Esophagus mucosa (tissue), 1 donor: ENCODE results near the gene PEX11A. TPM values are rescaled to one million over a fixed set of nuclear protein-coding genes. Genes with fewer than 3 reads are reported as not detected.
"Not testable (repeated sequence)": the region's sequence is repeated elsewhere in the genome, so short reads cannot be mapped to it uniquely, and the experiment has no call there.

Source experiments
- ATAC-seq: fragments of 200-7000 bp; cut with Tn5 transposase; one replicate; pipeline ENCODE4 v1.9.1; 2020
- total RNA-seq: library from RNA; stranded (reverse); gene quantifications from one replicate; pipeline ENCODE4 v1.2.4, GENCODE V29; 2023
- donor health status: DM: yes; HTN: yes; CAD: no.

The PEX11A gene
- total RNA-seq, result 3.5 TPM

DNA sequence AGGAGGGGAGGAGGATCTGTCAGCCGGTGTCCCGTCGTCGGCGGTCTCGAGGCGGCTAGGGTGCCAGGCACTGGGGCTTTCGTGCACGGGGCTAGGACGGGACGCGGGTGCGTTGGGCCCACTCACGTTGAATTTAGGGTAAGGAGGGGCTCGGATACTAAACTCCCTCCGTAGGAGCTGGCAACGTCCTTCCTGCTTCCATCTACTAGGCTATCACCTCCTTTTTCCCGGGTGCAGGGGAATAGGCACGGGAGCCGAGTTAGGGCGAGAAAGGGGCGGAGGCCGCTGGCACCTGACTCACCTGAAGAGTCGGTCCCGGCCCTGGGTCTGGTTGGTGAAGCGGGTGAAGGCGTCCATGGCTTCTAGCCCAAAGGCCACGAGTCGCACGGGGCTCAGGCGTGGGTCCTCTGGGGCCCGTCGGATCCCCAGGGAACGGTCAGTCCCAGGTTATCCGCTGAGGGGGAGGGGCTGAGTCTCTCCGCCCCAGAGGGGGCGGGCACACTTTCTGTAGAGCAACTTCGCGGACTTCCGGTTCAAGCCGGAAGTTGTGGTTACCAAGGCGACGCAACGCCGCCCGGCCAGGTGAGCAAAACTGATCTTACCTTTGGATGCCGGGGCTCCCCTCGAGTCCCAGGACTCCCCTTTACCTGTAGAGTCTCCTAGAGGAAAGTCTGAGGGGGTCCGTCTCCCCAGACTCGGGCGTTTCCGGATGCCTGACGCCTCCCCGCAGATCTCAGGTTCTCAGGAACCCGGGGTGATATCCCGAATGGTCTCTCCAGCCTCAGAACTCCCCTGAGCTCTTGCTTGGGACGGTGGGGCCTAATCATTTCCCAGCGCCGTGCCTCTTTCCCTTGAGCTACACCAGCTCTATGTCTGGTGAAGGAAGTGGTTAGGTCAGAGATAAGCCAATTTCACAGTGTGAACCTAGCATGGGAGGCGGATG lies at the start of gene PEX11A, which contains the start of gene WDR93:
Gene PEX11A, minus strand, starts transcription at position 479 of the 943 bp plus-strand sequence. Its CDS starts 122 bp downstream, at position 357.
Gene WDR93, plus strand, starts transcription at position 536 of the 943 bp plus-strand sequence. CDS start 10,936 bp downstream, outside the sequence.
- peak; percentile 93 for ATAC-seq

GRCh38 chr15:89740137-89740536 lies 49.6 kb upstream of the PEX11A start:
- ATAC-seq, result peak; percentile 77

GRCh38 chr15:89735773-89736172 lies 45.2 kb upstream of the PEX11A start:
- ATAC-seq, result no peak

DNA sequence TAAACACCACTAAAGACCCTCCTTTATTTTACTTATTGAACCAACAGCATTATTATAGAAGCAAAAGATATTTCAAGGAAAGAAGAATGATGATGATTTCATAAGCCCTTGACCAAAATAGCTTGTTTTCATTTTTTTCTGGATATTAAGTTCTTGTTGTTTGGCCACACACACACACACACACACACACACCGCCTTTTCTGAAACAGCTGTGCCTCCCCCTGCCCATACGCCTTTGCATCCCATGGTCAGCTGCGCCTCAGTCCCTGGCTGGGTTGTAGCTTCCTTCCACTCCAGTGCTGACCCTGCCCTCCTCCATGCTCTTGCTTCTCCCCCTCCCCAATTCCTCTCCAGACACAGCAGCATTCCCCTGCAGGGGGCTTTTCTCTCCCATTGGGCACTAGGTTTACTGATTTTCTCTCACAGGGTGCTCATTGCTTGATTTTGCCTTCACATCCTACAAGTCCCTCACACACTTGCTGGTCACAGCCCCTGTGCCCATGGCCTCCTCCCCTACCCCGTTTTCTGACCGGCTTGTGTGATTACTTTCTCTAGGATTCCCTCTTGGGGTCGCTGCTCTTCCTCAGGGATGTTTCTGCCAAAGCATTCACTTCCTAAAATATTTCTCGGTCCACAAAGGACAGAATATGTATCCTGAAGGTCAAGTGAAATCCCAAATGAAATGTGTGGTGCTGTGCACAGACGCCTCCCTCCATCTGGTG lies 42.1 kb upstream of the PEX11A start:
- no peak for ATAC-seq

GRCh38 chr15:89731275-89731674 lies 40.7 kb upstream of the PEX11A start:
- no peak for ATAC-seq

DNA sequence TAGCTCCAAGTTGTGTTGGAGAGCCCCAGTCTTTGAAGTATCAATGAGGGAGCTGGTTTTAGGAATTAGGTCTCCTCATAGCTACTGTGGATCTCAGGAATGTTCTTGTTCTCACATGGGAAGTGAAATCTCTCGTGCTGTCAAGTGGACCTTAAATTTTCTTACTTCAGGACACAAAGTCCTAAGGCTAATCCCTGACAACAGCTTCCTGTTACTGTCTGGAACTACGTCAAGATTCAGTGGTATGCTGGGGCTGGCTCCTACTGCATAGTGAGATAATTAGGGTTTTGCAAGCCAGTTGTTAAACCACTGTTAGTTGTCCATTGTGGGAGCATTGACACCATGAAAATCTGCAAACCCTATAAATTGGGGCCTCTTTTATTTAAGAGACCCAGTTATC lies 37.7 kb upstream of the PEX11A start:
- ATAC-seq, result no peak

DNA sequence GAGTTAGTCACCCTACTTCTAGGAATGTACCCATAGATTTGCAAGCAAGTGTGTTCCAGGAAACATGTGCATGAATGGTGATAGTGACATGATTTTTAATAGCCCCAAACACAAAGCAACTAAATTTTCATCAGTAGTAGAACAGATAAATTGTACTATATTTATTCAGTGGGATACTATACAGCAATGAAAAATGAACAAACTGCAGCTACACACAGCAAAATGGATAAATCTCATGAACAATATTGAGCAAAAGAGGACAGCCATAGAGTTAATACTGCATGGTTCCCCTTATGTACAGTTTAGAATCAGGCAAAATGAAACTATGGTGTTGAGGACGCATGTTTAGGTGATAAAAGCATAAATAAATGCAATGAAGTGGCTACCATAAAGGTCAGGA lies 34.5 kb upstream of the PEX11A start:
- no peak for ATAC-seq

- no peak for ATAC-seq
Measured at GRCh38 chr15:89724621-89725020, 34.1 kb upstream of the PEX11A start.

DNA sequence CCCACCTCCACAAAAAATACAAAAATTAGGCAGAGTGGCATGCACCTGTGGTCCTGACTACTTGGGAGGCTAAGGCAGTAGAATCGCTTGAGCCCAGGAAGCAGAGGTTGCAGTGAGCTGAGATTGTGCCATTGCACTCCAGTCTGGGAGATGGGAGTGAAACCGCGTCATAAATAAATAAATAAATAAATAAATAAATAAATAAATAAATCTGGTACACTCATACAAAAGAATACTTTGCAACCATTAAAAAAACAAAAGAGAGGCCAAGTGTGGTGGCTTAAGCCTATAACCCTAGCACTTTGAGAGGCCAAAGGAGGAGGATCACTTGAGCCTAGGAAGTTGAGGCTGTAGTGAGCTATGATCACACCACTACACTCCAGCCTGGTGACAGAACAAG lies 32.5 kb upstream of the PEX11A start:
- no peak for ATAC-seq

DNA sequence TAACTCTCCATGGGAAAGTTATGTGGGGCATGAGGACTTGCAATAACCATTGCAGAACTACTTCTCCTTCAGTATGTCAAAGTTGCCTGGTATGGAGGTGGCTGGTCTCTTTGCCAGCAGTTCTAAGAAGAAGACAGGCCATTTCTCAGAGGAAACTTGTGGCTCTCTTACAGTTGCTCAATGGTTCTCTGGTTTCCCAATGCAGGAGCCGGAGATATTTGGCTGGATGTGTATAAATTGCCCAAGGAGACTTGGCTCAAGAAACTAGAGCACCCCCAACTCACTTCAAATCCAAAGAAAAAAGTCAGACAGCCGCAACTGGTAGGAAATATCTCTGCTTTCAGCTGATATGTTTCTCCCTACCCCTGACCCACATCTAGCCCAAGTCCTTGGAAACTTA lies 24.2 kb upstream of the PEX11A start:
- no peak for ATAC-seq

- no peak for ATAC-seq
Measured at GRCh38 chr15:89707577-89707976, 17.0 kb upstream of the PEX11A start.

DNA sequence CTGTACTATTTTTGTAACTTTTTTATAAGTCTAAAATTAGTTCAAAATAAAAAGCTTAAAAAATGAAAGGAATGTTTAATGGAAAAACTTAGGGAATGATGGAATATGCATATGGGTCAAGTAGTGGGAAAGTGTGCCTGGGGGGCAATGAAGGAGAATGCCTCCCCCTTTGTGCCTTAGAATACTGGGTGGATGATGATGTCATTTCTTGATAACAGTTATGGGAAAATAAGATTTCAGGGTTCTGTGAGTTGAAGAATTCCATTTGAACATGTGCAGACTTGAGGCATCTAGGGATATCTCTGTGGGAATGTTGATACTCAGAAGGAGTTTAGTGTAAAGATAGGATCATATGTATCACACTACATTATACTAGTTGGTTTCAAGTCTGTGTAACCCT lies 13.9 kb upstream of the PEX11A start:
- no peak for ATAC-seq

- ATAC-seq, result no peak
Measured at GRCh38 chr15:89695198-89695597, 4.6 kb upstream of the PEX11A start.

DNA sequence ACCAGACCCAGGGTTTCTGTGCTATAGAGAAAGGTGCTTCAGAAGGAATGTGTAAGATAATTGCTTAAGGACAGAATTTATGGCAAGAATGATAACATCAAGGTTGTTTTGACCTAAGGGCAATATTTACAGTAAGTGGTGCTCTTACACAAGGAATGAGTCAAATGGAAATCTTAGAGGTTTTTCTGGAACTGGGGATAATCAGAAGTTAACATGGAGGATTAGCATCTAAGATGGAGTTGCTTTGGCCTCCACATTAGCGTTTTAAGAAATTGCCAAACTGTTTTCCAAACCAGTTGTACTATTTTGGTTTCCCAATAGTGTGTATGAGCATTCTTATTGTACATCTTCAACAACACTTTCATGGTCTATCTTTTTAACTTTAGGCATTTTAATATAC lies 3.1 kb upstream of the PEX11A start:
- ATAC-seq, result no peak

DNA sequence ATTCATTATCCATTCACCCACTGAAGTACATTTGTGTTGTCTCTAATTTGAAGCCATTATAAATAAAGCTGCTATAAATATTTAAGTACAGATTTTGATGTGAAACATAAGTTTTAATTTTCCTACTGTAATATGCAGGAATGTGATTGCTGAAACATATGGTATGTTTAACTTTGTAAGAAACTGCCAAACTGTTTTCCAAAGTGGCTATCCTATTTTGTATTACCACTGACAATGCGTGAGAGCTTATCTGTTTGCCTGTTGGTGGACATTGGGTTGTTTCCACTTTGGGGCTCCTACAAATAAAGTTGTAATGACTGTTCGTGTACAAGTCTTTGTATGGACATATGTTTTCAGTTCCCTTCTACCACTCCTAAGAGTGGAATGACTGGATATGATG lies 2.5 kb upstream of the PEX11A start:
- no peak for ATAC-seq

DNA sequence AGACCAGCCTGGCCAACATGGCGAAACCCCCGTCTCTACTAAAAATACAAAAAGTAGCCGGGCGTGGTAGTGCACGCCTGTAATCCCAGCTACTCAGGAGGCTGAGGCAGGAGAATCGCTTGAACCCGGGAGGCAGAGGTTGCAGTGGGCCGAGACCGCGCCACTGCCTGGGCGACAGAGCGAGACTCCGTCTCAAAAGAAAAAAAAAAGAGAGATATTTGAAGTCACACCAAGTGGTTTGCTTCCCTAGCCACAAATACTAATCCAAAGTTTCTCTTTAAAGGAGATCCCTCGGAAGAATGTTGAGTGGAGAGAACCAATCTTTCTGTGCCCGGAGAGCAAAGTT lies 651 bp downstream of the PEX11A start:
- not testable (repeated sequence) for ATAC-seq

- ATAC-seq, result no peak
Measured at GRCh38 chr15:89686522-89686921, 4.0 kb downstream of the PEX11A start.

DNA sequence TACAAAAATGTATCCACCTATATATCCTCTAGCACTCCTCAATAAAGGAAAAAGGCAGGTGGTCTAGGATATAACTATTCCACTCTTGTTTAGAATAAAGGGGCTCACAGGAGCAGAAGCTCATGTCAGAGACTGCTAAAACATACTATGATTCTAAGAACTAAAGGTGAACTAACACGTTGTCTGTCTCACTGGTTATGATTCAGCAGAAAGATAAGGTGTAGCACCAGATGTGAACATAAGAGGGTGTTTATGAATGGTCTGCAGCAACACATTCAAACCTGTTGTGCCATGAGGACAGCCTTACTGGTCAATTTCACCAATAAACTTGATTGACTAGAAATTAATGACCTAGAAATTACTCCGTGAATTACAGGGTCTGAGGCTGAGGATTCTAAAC lies 4.6 kb downstream of the PEX11A start:
- no peak for ATAC-seq

GRCh38 chr15:89681146-89681545 lies 9.4 kb downstream of the PEX11A start:
- no peak for ATAC-seq

DNA sequence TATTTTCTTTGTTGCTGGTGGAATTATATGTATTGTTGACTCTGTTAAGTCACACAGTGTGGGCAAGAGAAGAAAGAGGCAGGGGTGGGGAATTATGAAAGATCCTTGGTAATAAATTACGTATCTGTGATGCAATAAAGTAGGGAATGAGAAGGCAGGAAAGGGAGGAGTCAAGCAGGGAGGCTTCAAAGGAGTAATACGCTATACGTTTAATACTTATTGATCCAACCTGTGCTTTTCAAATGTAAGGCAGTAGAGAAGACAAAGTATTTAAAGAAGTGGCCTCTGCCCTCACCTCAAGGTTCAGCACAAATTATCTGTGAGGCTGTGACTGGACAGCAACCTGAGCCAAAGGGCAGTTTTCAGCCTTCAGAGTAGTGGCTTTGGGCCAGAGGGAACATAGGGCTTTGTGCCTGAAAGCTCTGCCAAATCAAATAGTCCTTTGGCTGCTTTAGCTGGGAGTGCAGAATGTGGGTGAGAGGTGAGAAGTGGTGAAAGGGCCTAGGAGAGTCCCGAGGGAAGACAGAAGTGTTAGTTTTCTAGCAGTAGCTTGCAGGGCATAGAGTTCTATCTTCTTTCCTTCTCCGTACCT lies 10.2 kb downstream of the PEX11A start:
- ATAC-seq, result peak; percentile 67

DNA sequence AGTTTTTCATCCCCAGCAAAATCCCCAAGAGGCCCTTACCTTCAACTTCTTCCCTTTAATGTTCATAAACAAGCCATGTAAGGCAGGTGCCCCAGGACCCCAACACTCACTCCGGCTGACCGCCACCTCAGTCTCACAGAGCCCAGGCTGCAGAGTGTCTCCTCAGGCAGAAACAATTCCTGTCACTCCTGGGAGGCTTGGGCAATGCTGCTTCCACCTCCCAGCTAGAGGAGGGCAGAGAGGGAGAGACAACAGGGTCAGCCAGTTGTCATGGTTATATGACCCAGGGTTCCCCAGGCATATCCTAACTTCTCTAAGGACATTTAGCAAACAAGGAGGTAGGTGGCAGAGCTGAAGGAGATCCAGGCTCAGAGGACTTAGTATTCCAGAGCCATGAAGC lies 11.3 kb downstream of the PEX11A start, which contains the start of gene PLIN1:
Gene PLIN1, minus strand, starts transcription at position 156 of the 400 bp plus-strand sequence. CDS start 1,878 bp downstream, outside the sequence.
- ATAC-seq, result no peak

GRCh38 chr15:89677381-89677780 lies 13.2 kb downstream of the PEX11A start:
- ATAC-seq, result no peak

GRCh38 chr15:89675606-89676005 lies 14.9 kb downstream of the PEX11A start:
- no peak for ATAC-seq
